K562 (cell line): ENCODE measurements around the gene LOC128125822.
A peak's percentile ranks its signal among the peaks of the same experiment; 100 is the strongest.

Experiments
- ATAC-seq: fragments of 200-7000 bp; cut with Tn5 transposase; 3 replicates; pipeline ENCODE4 v1.9.1; 2020; ENCODE audit warnings: moderate library complexity
- BruUV-seq: library from RNA; stranded (reverse); fragments of 400-500 nt; replicated peaks from 2 replicates; lab custom pipeline; 2021; lab: Mats Ljungman, UMichigan
- CTCF ChIA-PET: fragments of 300-600 bp; formaldehyde crosslinking; extraction: SDS; loops from one replicate; lab custom pipeline; 2021; ENCODE audit warnings: low intra/inter-chr PET ratio; lab: Yijun Ruan, JAX
- POLR2A ChIA-PET: fragments of 300-600, 350-650 bp; sonication (Branson Sonifier 250); formaldehyde crosslinking; extraction: SDS; loops from one replicate; lab custom pipeline; 2021; ENCODE audit warnings: antibody characterized with exemption, inconsistent platforms; lab: Yijun Ruan, JAX
- DNase-seq, 4 experiments: peaks; one replicate each; pipeline versions ENCODE4 v3.0.0 to v3.0.0-alpha.2; 2011 to 2018; ENCODE audit warnings: low spot score in 3 of 4, mixed read lengths in 3 of 4; ENCODE audit errors: extremely low read depth in 1 of 4
- FAIRE-seq: peaks from 2 replicates; lab custom pipeline; 2011; peaks lifted over from hg19 to GRCh38; lab: Jason Lieb, UNC
- H2AFZ ChIP-seq: 2 replicates; pipeline ENCODE4 v1.6.0; 2011; ENCODE audit warnings: low read depth, low read length, control low read depth, inconsistent platforms
- H3K27ac ChIP-seq: fragments of 200-600 bp; 3 replicates; pipeline ENCODE4 v1.8.0; 2011; ENCODE audit warnings: low read depth, mild to moderate bottlenecking, control low read depth, inconsistent platforms, low read length, moderate library complexity, mixed read lengths; ENCODE audit errors: extremely low read depth
- H3K27me3 ChIP-seq, 2 experiments: fragments of 300-600 bp in 1 of 2; 2 replicates in 1 of 2; 3 replicates in 1 of 2; pipeline versions ENCODE4 v1.6.0 to v1.8.0; 2011; ENCODE audit warnings: inconsistent platforms in 2 of 2, low read length in 2 of 2, mild to moderate bottlenecking in 1 of 2, mixed read lengths in 1 of 2, moderate library complexity in 1 of 2; ENCODE audit not compliant: control insufficient read depth in 2 of 2, insufficient read depth in 2 of 2
- H3K36me3 ChIP-seq: fragments of 300-600 bp; 3 replicates; pipeline ENCODE4 v1.8.0; 2011; ENCODE audit warnings: mild to moderate bottlenecking, low read length, inconsistent platforms; ENCODE audit not compliant: control insufficient read depth, insufficient read depth
- H3K4me1 ChIP-seq, 2 experiments: fragments of 200-600 bp in 1 of 2; replicated peaks in 1 of 2; 2 replicates in 1 of 2; 3 replicates in 1 of 2; pipeline versions ENCODE4 v1.5.1 to v1.8.0; 2011; ENCODE audit warnings: inconsistent platforms in 2 of 2, low read length in 2 of 2, mild to moderate bottlenecking in 1 of 2, mixed read lengths in 1 of 2, moderate library complexity in 1 of 2; ENCODE audit not compliant: control insufficient read depth in 2 of 2, insufficient read depth in 2 of 2
- H3K4me2 ChIP-seq: 2 replicates; pipeline ENCODE4 v1.6.1; 2011; ENCODE audit warnings: low read length, control low read depth, inconsistent platforms, mixed read lengths; ENCODE audit not compliant: insufficient read depth
- H3K4me3 ChIP-seq: fragments of 200-600 bp; sonication (generic), shearing (Covaris generic); 2 replicates; pipeline ENCODE4 v1.5.1; 2016; ENCODE audit warnings: control low read depth, inconsistent platforms
- H3K79me2 ChIP-seq: fragments of 200-600 bp; 3 replicates; pipeline ENCODE4 v1.8.0; 2011; ENCODE audit warnings: low read length, inconsistent platforms; ENCODE audit not compliant: control insufficient read depth, insufficient read depth
- H3K9ac ChIP-seq, 2 experiments: 2 replicates each; pipeline versions ENCODE4 v1.6.0 to v1.6.1; 2011; ENCODE audit warnings: low read depth in 2 of 2, low read length in 2 of 2, control low read depth in 1 of 2, inconsistent platforms in 1 of 2, mild to moderate bottlenecking in 1 of 2, mixed read lengths in 1 of 2; ENCODE audit not compliant: insufficient read depth in 1 of 2
- H3K9me1 ChIP-seq: one replicate; pipeline ENCODE4 v1.6.0; 2011; ENCODE audit warnings: inconsistent platforms, mild to moderate bottlenecking, low read length, moderate library complexity; ENCODE audit not compliant: control insufficient read depth, insufficient read depth
- H3K9me3 ChIP-seq: replicated peaks from 2 replicates; pipeline ENCODE4 v1.5.1; 2011; ENCODE audit warnings: low read depth, low read length, inconsistent platforms; ENCODE audit not compliant: control insufficient read depth, insufficient read depth
- H4K20me1 ChIP-seq: replicated peaks from 2 replicates; pipeline ENCODE4 v1.6.1; 2011; ENCODE audit warnings: low read length, inconsistent platforms, mixed read lengths; ENCODE audit not compliant: control insufficient read depth, insufficient read depth
- ARID3A ChIP-seq: IDR thresholded peaks from 2 replicates; pipeline ENCODE4 v1.6.1; 2012; ENCODE audit warnings: low read depth, low read length, improper control_type of control experiment, borderline replicate concordance
- C11orf30 ChIP-seq: fragments of 450-650 bp; IDR thresholded peaks from 2 replicates; pipeline ENCODE4 v1.6.1; 2016; ENCODE audit warnings: low read depth, mild to moderate bottlenecking
- CEBPZ ChIP-seq: fragments of 150-350 bp; IDR thresholded peaks from 2 replicates; pipeline ENCODE4 v1.6.1; 2014; ENCODE audit warnings: low read depth, mild to moderate bottlenecking, low read length, borderline replicate concordance
- ELF4 ChIP-seq: fragments of 450-650 bp; formaldehyde crosslinking; IDR thresholded peaks from 2 replicates; pipeline ENCODE4 v1.4.0; 2022; ENCODE audit warnings: missing genetic modification characterization
- ELK1 ChIP-seq: sonication (generic); formaldehyde crosslinking; IDR thresholded peaks from 2 replicates; pipeline ENCODE4 v1.8.1; 2022; ENCODE audit warnings: missing genetic modification reagents
- POLR2AphosphoS5 ChIP-seq: IDR thresholded peaks from 2 replicates; pipeline ENCODE4 v1.6.1; 2011; ENCODE audit warnings: mild to moderate bottlenecking, low read depth, low read length, moderate library complexity; ENCODE audit not compliant: control insufficient read depth, insufficient read depth
- U2AF1 ChIP-seq: fragments of 200-400 bp; formaldehyde crosslinking; optimal IDR thresholded peaks from 2 replicates; pipeline ENCODE3; 2017; ENCODE audit warnings: mild to moderate bottlenecking, low read depth, low read length, moderate library complexity
- ZNF274 ChIP-seq: IDR thresholded peaks from 2 replicates; pipeline ENCODE4 v1.6.1; 2011; ENCODE audit warnings: low read depth, mild to moderate bottlenecking, low read length, moderate library complexity, borderline replicate concordance
- WGBS: fragments of 100-300 bp; shearing (Covaris generic); methylation state at CpG from one replicate; pipeline ENCODE4 v1.1.6; 2016; ENCODE audit warnings: low coverage, mixed read lengths; ENCODE audit not compliant: insufficient coverage; ENCODE audit errors: missing lambda C conversion rate; 5-methylcytosine and 5-hydroxymethylcytosine counted together
- in situ Hi-C: fragments of 300-500 bp; cut with MboI; formaldehyde crosslinking; loops from 4 replicates; pipeline ENCODE4 v1.15.0; 2018; ENCODE audit warnings: inconsistent platforms, mixed read lengths
- intact Hi-C: fragments of 100-400 bp; cut with micrococcal nuclease; formaldehyde crosslinking; loops from 2 replicates; pipeline ENCODE4 v1.14.2; 2022

Gene LOC128125822

GRCh38 chr6:63580704-63580961 is 8.4 kb downstream of the LOC128125822 start:
- ChIA-PET POLR2A (no interaction called here), CTCF (no interaction called here)
- WGBS = 86% methylated on average over 3 of the region's 3 CpGs
- Histone ChIP-seq H3K4me1 (no peaks in the 10 kb centered on the region), H4K20me1 (no peaks in the 10 kb centered on the region), H3K27ac (no peak overlapping the region), H3K4me2 (no peak overlapping the region), H3K36me3 (peaks cover 63% of the 10 kb centered on the region), H3K4me3 (no peak overlapping the region), H3K27me3 (no peaks in the 10 kb centered on the region), H2AFZ (no peak overlapping the region), H3K79me2 (peaks cover 20% of the 10 kb centered on the region), H3K9ac (no peak overlapping the region), H3K9me1 (no peaks in the 10 kb centered on the region), H3K9me3 (no peaks in the 10 kb centered on the region)
- ATAC-seq = no peak
- FAIRE-seq = no peak
- no peak for DNase-seq
- BruUV-seq = no TSS peak
- TF ChIP-seq ARID3A (no peak), U2AF1 (no peak), POLR2AphosphoS5 (0 out of 2 replicates have a peak, but pooled peaks have one; percentile 22)
- in situ Hi-C loops (no loop called here), intact Hi-C loops (no loop called here)

- Histone ChIP-seq H3K79me2 (peaks cover 11% of the 10 kb centered on the region), H3K27ac (no peak overlapping the region), H3K36me3 (peaks cover 56% of the 10 kb centered on the region), H3K9me1 (no peaks in the 10 kb centered on the region), H3K4me2 (no peak overlapping the region), H3K27me3 (no peaks in the 10 kb centered on the region), H4K20me1 (no peaks in the 10 kb centered on the region), H3K4me1 (no peaks in the 10 kb centered on the region), H3K9ac (no peak overlapping the region), H2AFZ (no peak overlapping the region), H3K9me3 (no peaks in the 10 kb centered on the region), H3K4me3 (no peak overlapping the region)
- DNase-seq = no peak
- WGBS = 97% methylated on average over 2 of the region's 2 CpGs
- FAIRE-seq = no peak
- ChIA-PET CTCF (no interaction called here), POLR2A (no interaction called here)
- in situ Hi-C loops = no loop called here
- intact Hi-C loops = no loop called here
- no peak for ATAC-seq
- BruUV-seq = no TSS peak
- TF ChIP-seq CEBPZ (no peak), ELK1 (CRISPR knock-in tag) (no peak), ELF4 (no peak), C11orf30 (peak; percentile 29; the same call in 1 of the 2 replicates), POLR2AphosphoS5 (no peak; the same call in 1 of the 2 replicates), ZNF274 (no peak)
Measured at GRCh38 chr6:63581355-63582013, 9.2 kb downstream of the LOC128125822 start.
